CD4-positive, alpha-beta memory T cell (primary cell): ENCODE data around the gene GRK2. TPM values are rescaled to one million over a fixed set of nuclear protein-coding genes. Genes with fewer than 3 reads are reported as not detected.

Source experiments
- CTCF ChIA-PET: fragments of 350-600 bp; sonication (Branson Sonifier 250); formaldehyde crosslinking; loops from one replicate; lab custom pipeline; 2021; ENCODE audit warnings: inconsistent platforms; ENCODE audit not compliant: partially characterized antibody; lab: Charles Lee
- POLR2A ChIA-PET: fragments of 350-600 bp; sonication (Branson Sonifier 250); formaldehyde crosslinking; loops from one replicate; lab custom pipeline; 2021; ENCODE audit not compliant: partially characterized antibody; lab: Charles Lee
- DNase-seq, 5 donors: peaks; one replicate each; pipeline versions ENCODE4 v3.0.0 to v3.0.0-alpha.2; 2020 to 2022; ENCODE audit warnings: mixed read lengths in 1 of 5
- H3K27ac ChIP-seq: one replicate; pipeline ENCODE4 v1.7.0; 2013; ENCODE audit warnings: low read depth, low read length
- H3K27me3 ChIP-seq: 2 replicates; pipeline ENCODE4 v1.7.0; 2013; ENCODE audit warnings: mild to moderate bottlenecking, low read length, moderate library complexity; ENCODE audit not compliant: insufficient read depth
- H3K36me3 ChIP-seq: 2 replicates; pipeline ENCODE4 v1.7.0; 2013; ENCODE audit warnings: mild to moderate bottlenecking, low read length, moderate library complexity; ENCODE audit not compliant: insufficient read depth
- H3K4me1 ChIP-seq: 2 replicates; pipeline ENCODE4 v1.7.0; 2013; ENCODE audit warnings: mild to moderate bottlenecking, low read length, moderate library complexity; ENCODE audit not compliant: insufficient read depth
- H3K4me3 ChIP-seq, 2 donors: one replicate each; pipeline ENCODE4 v1.7.0; 2013; ENCODE audit warnings: low read length in 2 of 2, mild to moderate bottlenecking in 1 of 2
- H3K9me3 ChIP-seq, 2 donors: one replicate each; pipeline ENCODE4 v1.7.0; 2013; ENCODE audit warnings: low read length in 2 of 2, control low read depth in 1 of 2; ENCODE audit not compliant: control insufficient read depth in 1 of 2
- H3K27ac Mint-ChIP-seq, 7 donors: one replicate each; pipeline ENCODE4 v1.8.0; 2020 to 2021; ENCODE audit warnings: mixed read lengths in 7 of 7, mild to moderate bottlenecking in 6 of 7, inconsistent platforms in 3 of 7, moderate library complexity in 3 of 7
- H3K27me3 Mint-ChIP-seq, 2 donors: one replicate each; pipeline ENCODE4 v1.8.0; 2020 to 2021; ENCODE audit warnings: mixed read lengths in 2 of 2
- H3K36me3 Mint-ChIP-seq, 2 donors: one replicate each; pipeline ENCODE4 v1.8.0; 2020 to 2021; ENCODE audit warnings: mixed read lengths in 2 of 2, inconsistent platforms in 1 of 2, mild to moderate bottlenecking in 1 of 2
- H3K4me1 Mint-ChIP-seq, 4 donors: one replicate each; pipeline ENCODE4 v1.8.0; 2020 to 2021; ENCODE audit warnings: mixed read lengths in 4 of 4, mild to moderate bottlenecking in 1 of 4
- H3K4me3 Mint-ChIP-seq, 8 donors: one replicate each; pipeline ENCODE4 v1.8.0; 2020 to 2021; ENCODE audit warnings: mixed read lengths in 8 of 8, mild to moderate bottlenecking in 7 of 8, moderate library complexity in 6 of 8, inconsistent platforms in 3 of 8
- H3K9me3 Mint-ChIP-seq, 8 donors: one replicate each; pipeline ENCODE4 v1.8.0; 2020 to 2021; ENCODE audit warnings: mixed read lengths in 8 of 8, mild to moderate bottlenecking in 5 of 8, inconsistent platforms in 3 of 8, moderate library complexity in 1 of 8
- intact Hi-C: fragments of 100-400 bp; cut with micrococcal nuclease; formaldehyde crosslinking; loops from one replicate; pipeline ENCODE4 v1.15.1; 2023
- polyA plus RNA-seq, 2 donors: library from polyadenylated mRNA; unstranded; fragments of 300-500 nt; fragmentation: Illumina TruSeq; gene quantifications; one replicate each; pipeline ENCODE4 v1.2.3, GENCODE V29; 2021
- total RNA-seq, 2 experiments: library from RNA; stranded (reverse); gene quantifications; one replicate each; pipeline ENCODE4 v1.2.3, GENCODE V29; 2021

Gene GRK2
- total and polyA plus RNA-seq, 4 experiments from 2014 or later = 12.8 to 310 (median 181) TPM

DNA sequence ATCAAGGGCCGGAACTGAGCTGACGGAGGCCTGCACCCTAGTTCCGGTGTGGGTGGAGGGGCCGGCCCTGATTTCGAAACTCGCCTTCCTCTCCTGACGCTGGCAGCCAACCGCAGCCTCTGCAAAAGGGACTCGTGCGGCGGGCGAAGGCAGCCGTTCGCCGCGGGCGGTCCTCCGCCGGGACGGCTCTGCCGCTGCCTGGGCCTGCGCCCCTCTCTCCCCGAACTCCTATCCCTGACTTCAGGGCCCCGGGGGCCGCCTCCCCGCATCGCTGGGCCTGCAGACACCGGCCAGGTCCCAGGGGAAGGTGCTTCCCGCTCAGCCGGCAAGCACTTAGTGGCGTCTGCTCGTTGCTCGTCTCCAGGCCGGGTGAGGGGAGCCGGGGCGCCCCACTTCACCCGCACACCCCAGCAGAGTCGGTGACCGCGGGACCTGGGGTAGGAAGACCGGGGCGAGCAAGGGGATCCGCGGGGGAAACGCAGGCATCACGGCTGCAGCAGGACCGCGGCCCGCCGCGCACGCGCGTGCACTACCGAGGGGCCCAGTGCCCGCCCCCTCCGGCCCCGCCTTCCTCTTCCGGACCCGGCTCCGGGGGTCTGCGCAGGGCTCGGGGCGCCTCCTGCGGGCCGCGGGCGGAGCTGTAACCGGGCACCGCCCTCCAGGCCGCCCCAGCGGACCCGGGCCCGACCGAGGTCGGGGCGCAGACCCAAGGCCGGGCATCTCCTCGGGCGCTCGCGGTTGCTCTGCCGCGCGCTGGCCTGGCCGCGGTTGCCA lies 22.4 kb downstream of the GRK2 start:
- no peaks in the 10 kb centered on the region for H3K27me3 ChIP-seq
- POLR2A ChIA-PET = interaction anchor here (0.9 to 21.8 kb wide), 21 partner anchors 14 to 446 kb away, joined by 3 to 1163 read pairs (median 6); partner anchors contain the start of genes CLCF1, GRK2, POLD4 and PPP1CA
- Mint-ChIP-seq H3K36me3 (peaks cover 14 to 53% of the 10 kb centered on the region in 2 donors), H3K4me3 (peak overlapping the region; percentile 79 to 90 (median 86)), H3K27ac (peak overlapping the region; percentile 95 to 100 (median 98)), H3K4me1 (peaks cover 32 to 81% (median 46%) of the 10 kb centered on the region in 4 donors), H3K9me3 (no peaks in the 10 kb centered on the region), H3K27me3 (no peaks in the 10 kb centered on the region)
- CTCF ChIA-PET = interaction anchor here (0.7 to 5.1 kb wide), 13 partner anchors 8 to 94 kb away, joined by 3 to 34 read pairs (median 6); partner anchors contain the start of gene SSH3
- intact Hi-C loops = loop anchor here (1.0 to 2.0 kb wide), 6 partner anchors 11 to 48 kb away; partner anchors contain the start of gene SSH3
- peak overlapping the region; percentile 88 for H3K27ac ChIP-seq
- peak; percentile 89 to 94 (median 91) for DNase-seq
- H3K4me1 ChIP-seq = peaks cover 77% of the 10 kb centered on the region
- peaks cover 46% of the 10 kb centered on the region for H3K36me3 ChIP-seq
- no peaks in the 10 kb centered on the region for H3K9me3 ChIP-seq
- H3K4me3 ChIP-seq = peak overlapping the region; percentile 58 to 62

- Mint-ChIP-seq H3K27me3 (no peaks in the 10 kb centered on the region), H3K9me3 (peaks cover 0 to 2% (median 0%) of the 10 kb centered on the region in 8 donors), H3K4me3 (peak within 1 kb of the TSS; percentile 89 to 95 (median 90)), H3K27ac (peak within 1 kb of the TSS; percentile 95 to 100 (median 98)), H3K4me1 (peaks cover 34 to 82% (median 51%) of the 10 kb centered on the region in 4 donors), H3K36me3 (peaks cover 16 to 53% of the 10 kb centered on the region in 2 donors)
- POLR2A ChIA-PET = interaction anchor here (0.7 to 21.8 kb wide), 16 partner anchors 14 to 123 kb away, joined by 3 to 1163 read pairs (median 8); partner anchors contain the start of genes CLCF1, GRK2, POLD4 and PPP1CA
- H3K27me3 ChIP-seq = no peaks in the 10 kb centered on the region
- intact Hi-C loops = loop anchor here (2.0 kb wide), 1 partner anchor 14 kb away; the partner anchor contains the start of gene SSH3
- H3K4me3 ChIP-seq = peak within 1 kb of the TSS; percentile 58 to 62
- peak within 1 kb of the TSS; percentile 88 for H3K27ac ChIP-seq
- peaks cover 77% of the 10 kb centered on the region for H3K4me1 ChIP-seq
- peaks cover 40% of the 10 kb centered on the region for H3K36me3 ChIP-seq
- CTCF ChIA-PET = interaction anchor here (0.7 to 5.1 kb wide), 11 partner anchors 11 to 93 kb away, joined by 3 to 34 read pairs (median 4); partner anchors contain the start of gene SSH3
- H3K9me3 ChIP-seq = no peaks in the 10 kb centered on the region
- no peak for DNase-seq
These were observed 23.0 kb downstream of the GRK2 start, which contains the start of gene ANKRD13D for GRCh38 chr11:67289226-67289650. Gene ANKRD13D, plus strand, starts transcription at chr11:67289303. Its CDS starts 158 bp downstream, at chr11:67289461.

DNA sequence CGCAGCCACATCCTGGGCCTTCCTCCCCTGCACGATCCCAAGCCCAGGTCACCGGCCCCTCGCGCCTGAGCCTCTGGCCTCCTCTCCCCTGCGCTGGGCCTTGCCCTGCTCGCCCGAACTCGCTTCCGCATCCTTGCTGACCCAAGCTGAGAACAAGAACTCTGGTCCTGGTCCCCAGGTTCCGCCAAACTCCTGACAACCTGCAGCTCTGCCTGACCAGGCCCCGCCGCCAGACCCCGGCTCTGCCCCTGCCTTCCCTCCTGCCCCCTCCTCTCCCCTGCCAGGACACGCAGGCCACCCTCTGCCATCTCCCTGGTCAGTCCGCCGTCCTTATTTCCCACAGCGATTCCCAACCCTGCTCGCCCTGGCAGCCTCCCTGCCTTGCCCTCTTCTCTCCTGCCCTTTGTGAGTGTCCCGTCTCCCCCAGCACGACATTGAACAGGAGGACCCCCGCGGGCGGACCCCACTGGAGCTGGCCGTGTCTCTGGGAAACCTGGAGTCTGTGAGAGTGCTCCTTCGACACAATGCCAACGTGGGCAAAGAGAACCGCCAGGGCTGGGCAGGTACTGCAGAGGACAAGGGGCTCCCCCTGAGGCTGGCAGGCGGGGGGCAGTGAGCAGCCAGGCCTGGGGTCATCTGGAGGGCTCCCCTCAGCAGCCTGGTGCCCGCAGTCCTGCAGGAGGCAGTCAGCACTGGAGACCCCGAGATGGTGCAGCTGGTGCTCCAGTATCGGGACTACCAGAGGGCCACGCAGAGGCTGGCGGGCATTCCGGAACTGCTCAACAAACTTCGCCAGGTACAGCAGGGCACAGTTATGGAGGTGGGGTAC lies 23.6 kb downstream of the GRK2 start:
- H3K9me3 ChIP-seq = no peaks in the 10 kb centered on the region
- Mint-ChIP-seq H3K27me3 (no peaks in the 10 kb centered on the region), H3K9me3 (peaks cover 0 to 3% (median 0%) of the 10 kb centered on the region in 8 donors), H3K27ac (peak overlapping the region; percentile 87 to 95 (median 91)), H3K4me3 (peak overlapping the region; percentile 89 to 95 (median 90)), H3K36me3 (peaks cover 18 to 51% of the 10 kb centered on the region in 2 donors), H3K4me1 (peaks cover 35 to 77% (median 51%) of the 10 kb centered on the region in 4 donors)
- no peaks in the 10 kb centered on the region for H3K27me3 ChIP-seq
- H3K4me1 ChIP-seq = peaks cover 79% of the 10 kb centered on the region
- intact Hi-C loops = loop anchor here (2.0 kb wide), 1 partner anchor 13 kb away; the partner anchor contains the start of gene SSH3
- ChIA-PET POLR2A (interaction anchor here (0.7 to 21.8 kb wide), 11 partner anchors 13 to 115 kb away, joined by 3 to 1163 read pairs (median 27); partner anchors contain the start of genes CLCF1, GRK2, POLD4 and SSH3), CTCF (interaction anchor here (1.1 to 5.1 kb wide), 8 partner anchors 12 to 92 kb away, joined by 3 to 34 read pairs (median 6); partner anchors contain the start of gene SSH3)
- peaks cover 34% of the 10 kb centered on the region for H3K36me3 ChIP-seq
- peak in 1 of 5 donors; percentile 44 for DNase-seq
- H3K27ac ChIP-seq = peak overlapping the region; percentile 88
- peak overlapping the region; percentile 53 to 57 for H3K4me3 ChIP-seq

DNA sequence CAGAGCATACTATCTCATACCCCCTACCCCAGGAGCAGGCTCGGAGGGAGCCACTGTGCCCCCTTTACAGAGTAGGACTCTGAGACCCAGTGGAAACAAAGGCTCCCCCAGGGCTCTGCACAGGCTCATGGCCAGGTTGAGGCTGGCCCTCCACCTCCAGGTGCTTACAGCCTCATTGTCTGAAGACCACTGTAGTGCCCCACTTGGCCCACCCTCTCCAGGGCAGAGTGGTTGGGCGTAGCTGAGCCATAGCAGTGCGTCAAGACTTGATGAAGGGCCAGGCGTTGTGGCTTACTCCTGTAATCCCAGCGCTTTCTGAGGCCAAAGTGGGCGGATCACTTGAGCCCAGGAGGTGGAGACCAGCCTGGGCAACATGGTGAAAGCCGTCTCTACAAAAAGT lies 24.5 kb downstream of the GRK2 start:
- H3K36me3 Mint-ChIP-seq = peaks cover 26 to 55% of the 10 kb centered on the region in 2 donors
- H3K4me1 Mint-ChIP-seq = peaks cover 36 to 70% (median 51%) of the 10 kb centered on the region in 4 donors

DNA sequence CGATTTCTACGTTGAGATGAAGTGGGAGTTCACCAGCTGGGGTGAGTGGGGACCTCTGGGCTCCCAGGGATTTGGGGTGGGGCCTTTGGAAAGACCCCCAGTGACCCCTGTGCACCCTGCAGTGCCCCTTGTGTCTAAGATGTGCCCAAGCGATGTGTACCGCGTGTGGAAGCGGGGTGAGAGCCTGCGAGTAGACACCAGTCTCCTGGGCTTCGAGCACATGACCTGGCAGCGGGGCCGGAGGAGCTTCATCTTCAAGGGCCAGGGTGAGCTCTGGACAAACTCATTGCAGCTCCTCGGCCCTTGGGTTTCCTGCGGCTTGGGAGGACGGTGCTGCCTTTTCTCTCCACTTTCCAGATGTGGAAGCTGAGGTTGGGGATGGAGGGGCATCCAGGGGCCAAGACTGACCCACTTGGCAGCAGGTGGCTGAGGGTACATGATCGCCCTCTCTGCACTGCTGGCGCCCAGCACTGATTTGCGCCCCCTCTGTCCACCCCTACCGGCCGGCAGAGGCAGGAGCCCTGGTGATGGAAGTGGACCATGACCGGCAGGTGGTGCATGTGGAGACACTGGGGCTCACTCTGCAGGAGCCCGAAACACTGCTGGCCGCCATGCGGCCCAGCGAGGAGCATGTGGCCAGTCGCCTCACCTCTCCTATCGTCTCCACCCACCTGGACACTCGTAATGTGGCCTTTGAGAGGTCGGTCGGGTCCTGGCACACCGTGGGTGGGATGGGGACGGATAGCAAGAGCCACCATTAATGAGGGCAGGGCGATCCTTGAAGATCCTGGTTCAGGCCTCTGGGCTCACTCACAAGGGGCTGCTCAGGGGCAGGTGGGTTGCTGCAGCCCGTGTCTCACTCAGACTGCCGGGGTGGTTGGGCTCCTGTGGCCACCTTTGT lies 25.5 kb downstream of the GRK2 start:
- Histone ChIP-seq H3K27ac (peak overlapping the region; percentile 88), H3K4me1 (peaks cover 64% of the 10 kb centered on the region), H3K9me3 (no peaks in the 10 kb centered on the region), H3K27me3 (no peaks in the 10 kb centered on the region), H3K4me3 (no peak overlapping the region), H3K36me3 (peaks cover 22% of the 10 kb centered on the region)
- Mint-ChIP-seq H3K4me1 (peaks cover 35 to 69% (median 50%) of the 10 kb centered on the region in 4 donors), H3K27me3 (no peaks in the 10 kb centered on the region), H3K9me3 (peaks cover 0 to 15% (median 8%) of the 10 kb centered on the region in 8 donors), H3K4me3 (peak overlapping the region; percentile 26 to 94 (median 60)), H3K27ac (peak overlapping the region in 6 of 7 donors; percentile 31 to 90 (median 80)), H3K36me3 (peaks cover 35 to 59% of the 10 kb centered on the region in 2 donors)
- CTCF ChIA-PET = interaction anchor here (0.8 to 5.1 kb wide), 5 partner anchors 11 to 30 kb away, joined by 3 to 25 read pairs (median 4); partner anchors contain the start of gene SSH3
- intact Hi-C loops = no loop called here
- peak in 1 of 5 donors; percentile 28 for DNase-seq
- POLR2A ChIA-PET = interaction anchor here (8.7 to 21.8 kb wide), 3 partner anchors 11 to 24 kb away, joined by 184 to 1163 read pairs (median 196); partner anchors contain the start of genes GRK2 and SSH3

More for the DNA sequence above, 24.5 kb downstream of the GRK2 start:
- CTCF ChIA-PET = interaction anchor here (0.8 to 5.1 kb wide), 6 partner anchors 13 to 29 kb away, joined by 3 to 34 read pairs (median 9); no protein-coding TSS in a partner anchor
- Histone ChIP-seq H3K9me3 (no peaks in the 10 kb centered on the region), H3K27me3 (no peaks in the 10 kb centered on the region), H3K4me3 (no peak overlapping the region), H3K27ac (peak overlapping the region; percentile 88), H3K36me3 (peaks cover 24% of the 10 kb centered on the region), H3K4me1 (peaks cover 74% of the 10 kb centered on the region)
- POLR2A ChIA-PET = interaction anchor here (4.4 to 21.8 kb wide), 4 partner anchors 12 to 51 kb away, joined by 45 to 1163 read pairs (median 190); partner anchors contain the start of genes GRK2 and SSH3
- H3K27me3 Mint-ChIP-seq = no peaks in the 10 kb centered on the region
- peak overlapping the region; percentile 42 to 93 (median 79) for H3K27ac Mint-ChIP-seq
- peak overlapping the region; percentile 71 to 94 (median 90) for H3K4me3 Mint-ChIP-seq
- H3K9me3 Mint-ChIP-seq = peaks cover 0 to 8% (median 1%) of the 10 kb centered on the region in 8 donors
- no peak for DNase-seq
- intact Hi-C loops = no loop called here
